ENCODE data around the gene JAG2.
A peak's percentile ranks its signal among the peaks of the same experiment; 100 is the strongest.

The JAG2 gene

DNA sequence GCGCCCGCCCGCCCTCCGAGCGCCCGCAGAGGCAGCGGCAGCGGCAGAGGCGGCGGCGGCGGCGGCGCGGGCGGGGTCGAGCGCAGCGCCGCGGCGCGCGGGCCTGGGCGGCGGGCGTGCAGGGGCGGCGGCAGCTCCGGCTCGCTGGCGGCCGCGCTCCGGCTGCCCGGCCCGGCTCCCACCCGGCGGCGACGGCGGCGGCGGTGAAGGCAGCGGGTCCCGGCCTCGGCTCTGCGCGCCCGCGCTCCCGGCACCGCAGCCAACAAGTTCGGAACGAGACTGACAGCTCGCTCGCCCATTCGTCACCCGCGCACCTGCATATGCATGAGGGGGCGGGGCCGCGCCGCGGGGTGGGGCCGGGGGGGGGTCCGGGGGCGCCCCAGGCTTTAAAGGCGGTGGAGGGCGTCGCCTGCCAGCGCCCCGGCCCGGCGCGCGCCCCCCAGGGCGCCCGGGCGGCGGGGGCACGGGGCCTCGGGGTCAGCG is at the start of gene JAG2:
TSS of gene JAG2 (minus strand) at position 281 of the 483 bp plus-strand sequence. CDS start 356 bp downstream, outside the sequence.
- peak; percentile 61 for DNase-seq (ENCODE audit: low spot score)

DNA sequence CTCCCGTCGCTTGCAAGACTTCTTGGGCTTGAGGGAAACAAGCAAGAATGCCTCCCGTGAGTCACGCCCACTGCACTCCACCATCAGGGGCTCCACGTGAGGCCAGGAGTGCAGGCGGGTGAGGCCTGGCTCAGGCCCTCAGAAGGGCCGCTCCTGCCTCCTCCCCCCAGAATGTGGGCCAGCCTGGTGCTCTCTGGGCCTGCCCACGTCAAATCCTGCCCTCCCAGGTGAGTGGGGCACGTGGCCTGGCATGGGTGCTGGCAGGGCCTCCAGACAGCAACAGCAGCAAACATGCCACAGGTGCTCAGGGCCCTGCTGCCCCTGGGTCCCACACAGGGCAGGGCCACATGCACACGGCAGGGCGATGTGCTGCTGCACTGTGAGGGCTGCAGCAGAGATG is 49.2 kb upstream of the JAG2 start:
- no peak for DNase-seq (ENCODE audit: low spot score)

DNA sequence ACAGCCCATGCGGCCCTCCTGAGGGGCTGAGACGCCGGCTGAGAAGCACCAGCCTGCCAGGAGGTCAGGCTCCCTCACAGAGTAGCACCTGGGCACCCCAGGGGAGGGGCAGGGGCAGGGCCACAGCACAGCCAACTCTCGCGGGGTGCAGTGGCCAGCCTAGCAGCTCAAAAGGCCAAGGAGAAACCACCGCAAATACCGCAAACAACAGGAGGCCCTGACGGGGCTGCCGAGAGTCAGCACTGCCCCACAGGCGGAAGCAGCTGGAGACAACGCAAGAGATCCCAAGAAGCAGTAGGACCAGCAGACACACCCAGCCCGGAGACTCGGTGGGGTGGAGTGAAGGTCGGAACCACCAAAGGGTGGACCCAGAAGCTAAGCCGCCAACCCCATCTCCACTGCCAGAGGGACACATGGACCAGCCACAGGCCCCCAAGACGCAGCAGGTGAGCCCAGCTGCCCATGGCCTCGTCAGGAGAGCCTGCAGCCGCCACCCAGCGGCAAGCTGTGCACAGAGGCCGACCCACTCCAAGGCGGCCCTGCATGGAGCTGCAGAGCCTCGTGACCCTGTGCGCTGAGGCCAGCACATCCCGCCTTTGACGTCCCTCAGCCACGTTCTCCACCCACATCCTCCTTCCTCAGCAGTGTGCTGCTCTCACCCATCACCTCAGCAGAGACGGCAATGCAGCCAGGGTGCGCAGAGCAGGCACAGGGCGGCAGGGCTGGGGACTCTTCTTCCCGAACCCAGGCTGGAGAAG is 48.1 kb upstream of the JAG2 start:
- no peak for DNase-seq (ENCODE audit: low spot score)

DNA sequence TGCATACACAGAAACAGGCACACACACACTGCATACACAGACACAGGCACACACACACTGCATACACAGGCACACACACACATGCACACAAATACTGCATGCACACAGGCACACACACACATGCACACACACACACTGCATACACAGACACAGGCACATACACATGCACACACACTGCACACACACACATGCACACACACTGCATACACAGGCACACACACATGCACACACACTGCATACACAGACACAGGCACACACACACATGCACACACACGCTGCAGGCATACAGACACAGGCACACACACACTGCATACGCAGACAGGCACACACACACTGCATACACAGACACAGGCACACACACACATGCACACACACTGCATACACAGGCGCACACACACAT is 47.0 kb upstream of the JAG2 start:
- no peak for DNase-seq (ENCODE audit: low spot score)

DNA sequence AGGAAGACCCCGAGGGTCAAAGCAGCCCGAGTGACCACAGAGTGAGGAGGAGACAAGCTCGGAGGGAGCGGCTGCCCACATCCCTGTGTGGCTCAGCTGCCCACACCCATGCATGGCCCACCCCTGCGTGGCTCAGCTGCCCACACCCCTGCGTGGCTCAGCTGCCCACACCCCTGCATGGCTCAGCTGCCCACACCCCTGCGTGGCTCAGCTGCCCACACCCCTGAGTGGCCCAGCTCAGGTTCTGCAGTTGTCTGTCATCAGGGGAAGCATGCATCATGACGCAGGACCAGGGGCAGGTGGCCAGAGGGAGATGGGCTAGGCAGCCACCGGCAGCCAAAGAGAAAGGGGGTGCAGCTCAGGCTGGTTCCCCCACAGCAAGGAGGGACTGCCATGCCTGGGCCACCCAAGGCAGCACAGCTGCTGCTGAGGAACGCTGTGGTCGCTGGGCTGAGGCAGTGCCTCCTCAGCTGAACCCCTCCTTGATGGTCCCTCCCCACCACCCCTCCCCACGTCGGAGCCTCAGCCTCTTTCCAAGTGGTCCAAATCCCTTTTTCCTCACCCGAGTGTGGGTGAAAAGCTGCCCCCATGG is 45.8 kb upstream of the JAG2 start:
- DNase-seq (ENCODE audit: low spot score): no peak

DNA sequence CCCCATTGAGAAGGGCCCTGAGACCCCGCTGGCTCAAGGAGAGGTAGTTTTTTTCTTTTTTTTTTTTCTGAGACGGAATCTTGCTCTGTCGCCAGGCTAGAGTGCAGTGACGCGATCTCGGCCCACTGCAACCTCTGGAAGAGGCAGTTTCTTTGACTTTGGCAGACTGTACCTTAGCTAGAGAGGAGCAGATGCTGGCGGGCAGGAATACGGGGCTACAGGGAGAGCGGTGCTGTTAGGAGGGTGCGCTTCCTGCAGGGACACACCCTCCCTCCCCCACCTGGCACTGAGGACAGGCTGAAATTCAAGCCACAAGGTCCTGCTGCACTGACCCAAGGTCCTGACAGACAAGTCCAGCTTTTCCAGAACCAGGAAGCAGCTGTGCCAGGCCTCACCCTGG is 44.8 kb upstream of the JAG2 start:
- DNase-seq (ENCODE audit: low spot score): no peak

DNA sequence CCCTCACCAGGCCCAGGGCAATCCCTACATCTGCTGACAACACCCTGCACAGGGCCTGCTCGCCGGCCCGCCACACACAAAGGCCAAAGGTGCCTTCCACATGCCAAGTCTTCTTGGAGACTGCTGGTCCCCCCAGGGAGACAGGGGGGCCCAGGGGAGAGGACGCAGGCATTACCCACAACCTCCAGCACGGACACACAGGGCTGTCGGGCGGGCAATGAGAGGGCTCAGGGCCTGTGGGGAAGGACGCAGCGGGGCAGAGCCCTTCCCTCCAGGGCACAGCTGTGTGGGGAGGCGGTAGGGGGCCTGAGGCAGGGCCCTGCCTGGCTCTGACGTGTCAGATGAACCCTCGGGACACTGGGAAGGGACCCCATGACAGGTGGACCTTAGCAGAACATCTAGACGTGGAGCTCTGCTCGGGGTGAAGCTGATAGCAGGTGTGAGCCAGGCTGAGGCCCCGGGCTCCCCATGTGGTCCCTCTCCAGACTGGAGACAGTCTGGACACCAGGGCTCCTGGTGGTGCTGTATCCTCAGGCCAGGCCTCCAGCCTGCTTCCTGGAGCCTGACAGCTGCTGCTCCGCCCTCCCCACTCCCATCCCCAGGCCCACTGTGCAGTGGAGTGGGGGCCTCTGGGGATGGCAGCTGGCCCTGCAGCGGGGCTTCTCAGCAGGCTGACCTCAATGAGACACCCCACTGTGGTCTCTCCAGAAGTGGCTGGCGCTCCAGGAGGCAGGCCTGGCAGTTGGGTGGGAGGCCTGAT is 44.1 kb upstream of the JAG2 start:
- DNase-seq (ENCODE audit: low spot score): no peak

DNA sequence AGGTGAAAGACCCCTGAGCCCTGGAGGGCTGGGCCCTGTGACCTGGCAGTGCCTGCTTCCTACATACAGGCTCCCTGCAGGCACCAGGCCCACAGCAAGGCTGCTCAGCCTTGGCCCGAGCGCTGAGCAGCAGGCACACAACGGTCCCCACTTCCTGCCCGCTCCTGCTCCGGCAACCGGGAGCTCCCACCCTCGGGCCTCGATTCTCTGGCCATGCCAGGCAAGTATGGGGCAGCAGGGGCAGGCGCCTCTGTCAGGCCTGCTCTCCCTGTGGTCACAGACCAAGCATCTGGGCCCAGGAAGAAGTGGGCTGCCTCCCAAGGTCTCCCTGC is 43.1 kb upstream of the JAG2 start:
- DNase-seq (ENCODE audit: low spot score): no peak

DNA sequence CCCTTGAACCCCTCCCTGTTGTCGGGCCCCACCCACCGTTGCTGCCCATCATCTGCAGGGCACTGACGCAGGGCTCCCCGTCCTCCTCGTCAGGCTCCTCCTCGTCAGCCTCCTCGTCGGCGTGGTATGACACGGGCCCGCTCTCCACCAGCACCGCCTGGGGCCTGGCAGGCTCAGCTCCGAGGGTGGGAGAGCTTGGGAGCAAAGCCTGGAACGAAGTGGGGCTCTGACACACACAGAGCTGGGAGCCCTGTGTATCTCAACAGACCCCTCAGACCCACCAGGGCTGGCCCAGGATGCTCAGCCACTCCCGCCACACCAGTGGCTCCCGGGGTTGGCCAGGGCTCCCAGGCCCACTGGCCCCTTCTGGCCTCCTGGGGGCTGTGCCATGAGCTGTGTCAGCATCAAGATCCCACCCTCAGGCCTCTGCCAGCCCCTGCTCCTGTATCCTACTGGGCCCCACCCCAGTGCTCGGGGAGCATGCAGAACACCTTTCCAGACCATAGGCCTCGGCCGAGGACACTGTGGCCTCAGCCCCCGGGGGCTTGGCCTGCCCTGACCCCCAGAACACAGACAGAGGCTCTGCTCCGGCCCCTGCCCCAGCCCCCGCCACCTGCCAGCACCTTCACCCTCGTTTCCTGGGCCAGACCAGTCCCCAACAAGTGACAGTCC is 42.6 kb upstream of the JAG2 start:
- DNase-seq (ENCODE audit: low spot score): no peak

DNA sequence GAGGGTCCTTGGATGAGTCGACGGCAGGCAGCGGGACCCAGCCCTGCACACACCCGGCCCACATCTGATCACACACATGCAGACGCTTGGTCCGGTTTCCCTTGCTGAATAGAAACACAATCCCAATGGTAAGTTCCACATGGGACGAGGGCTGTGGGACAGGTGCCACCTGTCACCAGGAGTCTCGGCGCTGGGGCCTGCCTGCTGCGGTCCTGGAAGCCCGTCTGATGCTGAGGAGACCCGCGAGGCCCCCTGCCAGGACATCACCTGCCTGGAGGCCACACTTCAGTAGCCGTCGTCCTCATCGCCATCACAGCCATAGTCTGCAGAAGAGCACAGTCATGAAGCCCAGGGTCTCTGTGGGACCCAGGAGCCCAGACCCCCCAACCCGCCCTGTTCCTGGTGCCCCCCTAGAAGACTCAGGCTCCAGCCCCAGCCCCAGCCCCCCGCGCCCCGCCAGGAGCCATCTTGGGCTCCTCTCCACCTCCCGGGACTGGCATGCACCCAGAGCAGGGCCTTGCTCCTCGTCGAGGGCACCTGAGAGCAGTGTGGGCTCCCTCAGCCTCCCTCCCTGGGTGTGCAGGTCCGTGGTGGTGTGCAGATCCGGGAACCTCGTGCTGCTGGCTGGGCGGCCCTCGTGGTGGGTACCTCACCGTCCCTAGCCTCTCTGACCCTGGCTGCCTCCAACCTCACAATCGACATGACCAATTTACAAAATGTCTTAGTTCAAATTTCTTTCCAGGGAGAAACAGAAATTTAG is 41.9 kb upstream of the JAG2 start:
- no peak for DNase-seq (ENCODE audit: low spot score)

DNA sequence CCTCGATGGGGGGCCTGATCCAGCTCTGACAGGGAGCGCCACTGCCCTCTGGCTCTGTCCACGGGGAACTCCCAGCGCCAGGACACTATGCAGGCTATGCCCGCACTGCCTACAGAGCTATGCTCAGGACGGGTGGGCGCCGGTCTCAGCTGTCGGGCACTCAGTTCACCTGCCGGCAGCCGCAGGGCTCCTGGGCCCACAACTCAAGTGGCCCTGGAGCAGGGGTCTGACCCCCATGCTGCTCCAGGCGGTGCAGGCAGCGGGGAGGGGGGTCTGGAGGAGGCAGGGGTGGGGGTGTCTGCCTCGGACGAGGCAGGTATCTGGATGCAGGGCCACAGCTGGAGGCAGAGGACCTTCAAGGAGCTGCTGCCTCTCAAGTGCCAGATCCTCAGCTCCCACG is 41.1 kb upstream of the JAG2 start:
- DNase-seq (ENCODE audit: low spot score): no peak

DNA sequence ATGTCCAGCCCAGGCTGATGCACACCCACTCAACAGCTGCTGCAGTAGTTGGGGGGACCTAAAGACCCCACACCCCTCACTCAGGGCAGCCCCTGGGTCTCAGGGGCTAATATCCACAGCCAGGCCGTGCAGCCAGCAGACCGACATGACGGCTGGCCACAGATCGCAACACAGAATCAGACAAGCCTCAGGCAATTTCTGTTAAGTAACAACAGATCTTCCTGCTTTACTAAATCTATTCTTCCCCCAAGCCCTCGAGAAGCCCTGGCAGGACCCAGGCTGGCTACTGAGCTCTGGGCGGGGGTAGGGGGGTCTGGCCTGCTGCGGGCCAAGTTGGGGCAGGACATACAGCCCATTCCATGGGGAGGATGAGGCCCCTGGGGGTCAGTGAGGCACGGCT is 40.5 kb upstream of the JAG2 start:
- no peak for DNase-seq (ENCODE audit: low spot score)

DNA sequence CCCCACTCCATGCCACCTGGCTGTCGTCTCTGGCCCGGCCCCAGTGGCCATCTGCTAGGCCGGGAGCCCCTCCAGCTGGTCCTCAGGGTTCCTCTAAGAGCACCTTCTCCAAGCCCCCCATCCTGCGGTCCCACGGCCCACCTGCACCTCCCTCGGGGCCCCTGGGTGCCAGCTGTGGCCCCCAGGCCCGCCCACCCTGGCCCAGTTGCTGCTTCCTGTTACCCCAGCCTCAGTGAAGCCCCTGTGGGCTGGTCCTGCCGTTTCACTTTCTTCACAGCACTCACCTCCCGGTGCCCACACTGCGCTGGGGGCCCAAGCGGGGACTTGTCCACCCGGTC is 40.1 kb upstream of the JAG2 start:
- no peak for DNase-seq (ENCODE audit: low spot score)

DNA sequence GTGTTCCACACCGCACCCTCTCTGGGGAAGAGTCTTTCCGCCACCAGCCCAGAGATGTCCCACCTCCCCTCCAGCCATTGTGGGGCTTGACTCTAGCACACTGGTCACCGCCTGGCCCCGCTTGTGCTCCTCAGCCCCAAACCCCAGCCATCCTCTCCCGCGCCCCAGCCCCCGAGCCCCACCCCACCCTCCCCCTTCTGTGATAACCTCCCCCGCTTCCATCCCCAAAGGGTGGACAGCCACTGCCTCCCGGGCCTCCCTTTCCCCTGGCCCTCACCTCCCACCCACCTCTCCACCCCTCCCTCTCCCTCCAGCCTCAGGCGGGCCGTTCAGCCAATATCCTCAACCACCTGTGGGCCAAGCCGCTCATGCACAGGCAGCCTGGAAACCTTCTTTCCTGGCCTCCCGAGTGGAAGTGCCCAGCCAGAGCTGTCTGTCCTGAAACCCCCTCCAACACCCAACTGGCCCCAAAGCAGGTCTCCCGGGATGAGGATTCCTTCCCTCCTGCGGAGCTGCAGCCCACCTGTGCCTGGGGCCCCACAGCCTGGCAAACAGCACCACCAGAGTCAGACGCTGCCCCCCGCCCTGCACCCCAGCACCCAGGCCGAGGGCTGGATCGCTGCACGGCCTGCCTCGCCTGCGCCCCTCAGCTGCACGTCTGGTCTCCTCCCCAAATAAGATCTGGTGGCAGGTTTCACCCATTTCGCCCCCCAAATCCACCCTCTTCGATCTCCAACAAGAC is 39.6 kb upstream of the JAG2 start:
- no peak for DNase-seq (ENCODE audit: low spot score)

DNA sequence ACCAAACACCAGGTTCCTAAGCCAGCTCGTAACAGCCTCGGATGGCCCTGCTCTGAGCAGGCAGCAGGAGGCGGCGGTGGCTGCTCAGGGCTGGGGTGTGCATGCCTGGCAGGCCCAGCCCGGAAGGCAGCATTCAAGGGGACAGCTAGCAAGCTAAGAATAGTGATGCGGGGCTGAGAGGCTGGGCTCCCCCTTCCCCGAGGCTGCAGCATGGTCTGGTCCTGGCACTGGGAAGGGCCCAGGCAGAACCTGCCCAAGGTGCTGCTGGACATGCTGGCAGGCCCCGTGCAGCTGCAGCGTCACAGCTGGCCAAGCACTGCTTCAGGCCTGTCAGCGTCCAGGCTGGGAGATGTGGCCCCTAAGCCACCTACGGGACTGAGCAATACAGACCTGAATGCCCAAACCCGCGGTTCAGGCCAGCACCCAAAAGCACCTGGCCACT is 38.9 kb upstream of the JAG2 start:
- no peak for DNase-seq (ENCODE audit: low spot score)

DNA sequence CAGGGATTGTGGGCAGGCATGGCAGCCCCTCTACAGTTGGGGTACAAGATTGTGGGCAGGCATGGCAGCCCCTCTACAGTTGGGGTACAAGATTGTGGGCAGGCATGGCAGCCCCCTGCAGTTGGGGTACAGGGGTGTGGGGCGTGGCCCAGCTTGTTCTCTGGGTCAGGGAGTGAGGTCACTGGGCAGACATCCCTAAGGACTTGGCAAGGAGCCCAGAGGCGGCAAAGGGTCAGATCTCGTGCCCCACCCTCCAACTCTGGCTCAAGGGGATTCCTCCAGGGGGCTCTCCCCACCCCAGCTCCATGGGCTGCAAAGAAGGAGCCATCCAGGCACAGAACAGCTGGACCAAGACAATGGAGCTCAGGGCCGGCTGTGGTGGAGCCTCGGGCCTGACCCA is 38.3 kb upstream of the JAG2 start:
- no peak for DNase-seq (ENCODE audit: low spot score)

DNA sequence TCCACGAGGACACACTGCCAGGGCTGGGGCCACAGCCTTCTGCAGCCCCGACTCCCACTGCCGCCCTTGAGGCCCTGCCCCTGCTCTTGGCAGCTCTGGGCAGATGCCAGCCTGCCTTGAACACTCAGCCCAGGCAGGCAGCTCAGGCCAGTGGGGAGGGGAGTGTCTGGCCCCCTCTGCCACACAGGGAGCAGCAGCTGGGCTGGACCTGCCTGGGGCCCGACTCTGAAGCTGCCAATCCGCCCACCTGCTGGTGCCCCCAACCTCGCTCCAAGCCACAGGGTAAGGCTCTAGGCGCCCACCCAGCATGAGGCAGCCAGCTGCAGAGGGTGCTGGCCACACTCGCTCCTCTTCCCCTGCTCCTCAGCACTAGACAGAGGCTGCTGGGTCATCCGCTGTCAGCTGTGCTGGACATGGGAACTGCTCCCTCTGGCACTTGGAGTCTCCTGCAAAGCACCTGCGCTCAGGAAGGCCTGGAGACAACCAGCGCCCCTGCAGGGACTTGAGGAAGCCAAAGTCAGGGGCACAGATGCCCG is 37.2 kb upstream of the JAG2 start:
- DNase-seq (ENCODE audit: low spot score): no peak

DNA sequence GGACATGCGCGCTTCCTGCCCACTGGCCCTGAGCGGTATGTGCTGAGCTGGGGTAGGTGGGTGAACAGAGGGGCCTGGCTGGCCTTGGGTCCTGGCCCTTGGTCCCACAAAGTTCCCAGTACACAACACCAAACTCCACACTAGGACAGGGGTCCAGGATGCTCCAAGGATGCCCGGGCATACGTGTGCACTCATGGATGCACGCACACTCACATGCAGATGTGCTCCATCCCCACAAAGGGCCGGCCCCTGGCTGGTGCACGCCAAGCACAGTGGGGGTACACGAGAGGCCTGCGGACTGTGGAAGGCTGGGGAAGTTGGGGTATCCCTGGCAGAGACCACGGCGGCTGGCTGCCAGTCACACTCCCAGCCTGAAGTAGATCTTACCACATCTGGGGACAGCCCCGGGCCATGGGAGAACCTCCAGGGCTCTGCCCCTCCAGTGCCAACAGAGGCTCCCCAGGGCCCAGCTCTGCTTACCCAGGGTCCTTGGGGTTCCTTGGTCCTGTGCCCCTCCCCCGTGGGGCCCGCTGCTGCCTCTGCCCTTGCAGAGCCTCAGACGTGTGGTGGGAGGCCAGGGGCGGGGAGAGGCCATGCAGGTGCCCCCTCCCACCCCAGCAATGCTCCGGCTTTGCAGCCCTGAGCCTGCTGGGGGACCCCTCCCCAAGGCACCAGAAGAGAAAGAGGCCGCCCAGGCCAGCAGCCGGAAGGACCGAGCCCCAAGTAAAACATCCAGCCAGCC is 36.5 kb upstream of the JAG2 start:
- no peak for DNase-seq (ENCODE audit: low spot score)

DNA sequence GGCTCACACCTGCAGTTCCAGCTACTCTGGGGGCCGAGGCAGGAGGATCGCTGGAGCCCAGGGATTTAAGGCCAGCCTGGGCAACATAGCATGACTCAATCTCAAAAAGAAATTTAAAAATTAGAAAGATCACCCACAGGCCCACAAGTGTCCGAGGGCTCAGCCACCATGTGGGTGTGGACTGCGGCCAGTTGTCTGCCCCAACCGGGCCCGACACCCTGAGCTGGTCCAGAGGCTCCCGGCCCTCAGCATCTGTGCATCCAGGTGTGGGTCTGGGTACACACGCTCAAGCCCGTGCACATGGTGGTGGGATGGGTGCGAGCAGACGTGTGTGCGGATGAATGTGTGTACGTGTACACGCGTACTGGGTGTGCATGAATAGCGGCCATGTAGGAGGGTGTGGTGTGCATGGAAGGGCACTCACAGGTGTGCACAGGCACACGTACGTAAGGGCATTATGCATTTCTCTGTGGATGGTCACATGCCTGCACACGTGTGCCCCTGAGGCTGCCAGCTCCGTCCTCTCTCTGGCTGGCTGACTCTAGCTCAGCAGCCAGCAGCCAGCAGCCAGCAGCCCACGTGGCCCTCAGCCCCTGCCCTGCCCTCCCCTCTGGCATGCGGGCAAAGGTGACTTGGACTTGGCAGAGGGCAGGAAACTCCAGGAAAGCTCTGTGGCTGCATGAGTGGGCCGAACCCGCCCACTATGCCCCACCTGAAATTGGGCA is 35.8 kb upstream of the JAG2 start:
- DNase-seq (ENCODE audit: low spot score): peak; percentile 82

DNA sequence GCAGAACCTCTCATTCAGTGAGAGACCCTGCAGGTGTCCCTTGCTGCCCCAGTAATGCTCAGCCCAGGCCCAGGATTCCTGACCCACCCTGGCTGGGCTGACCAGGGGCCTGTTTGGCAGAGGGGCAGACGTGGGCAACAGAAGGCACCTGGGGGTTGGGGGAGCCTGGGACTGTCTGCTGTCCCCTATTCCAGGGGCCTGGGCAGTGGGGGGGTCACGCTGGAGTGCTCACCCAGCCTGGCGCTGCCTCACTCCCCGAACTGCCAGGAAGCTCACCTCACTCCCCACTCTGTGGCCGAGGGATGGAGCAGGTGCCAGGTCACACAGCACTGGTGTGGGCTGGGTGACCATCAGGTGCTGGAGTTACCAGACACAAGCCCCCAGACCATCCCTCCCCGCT is 35.1 kb upstream of the JAG2 start:
- no peak for DNase-seq (ENCODE audit: low spot score)

Data from Ammon's horn (tissue), 1 donor.